ENCODE measurements around the gene SLX9.

Gene SLX9

GRCh38 chr21:44977616-44978340 lies 37.9 kb downstream of the SLX9 start:
- no peak for DNase-seq (ENCODE audit: low spot score)

GRCh38 chr21:44979687-44980561 lies 40.1 kb downstream of the SLX9 start:
- DNase-seq (ENCODE audit: low spot score): no peak

- no peak for DNase-seq (ENCODE audit: low spot score)
Measured at GRCh38 chr21:44980562-44981489, 41.0 kb downstream of the SLX9 start.

GRCh38 chr21:44982558-44983250 lies 42.9 kb downstream of the SLX9 start:
- DNase-seq (ENCODE audit: low spot score): no peak

GRCh38 chr21:44983421-44984206 lies 43.8 kb downstream of the SLX9 start:
- DNase-seq (ENCODE audit: low spot score): no peak

- peak; percentile 71 for DNase-seq (ENCODE audit: low spot score)
Measured at GRCh38 chr21:44984428-44984791, 44.6 kb downstream of the SLX9 start.

GRCh38 chr21:44984792-44985440 lies 45.1 kb downstream of the SLX9 start:
- DNase-seq (ENCODE audit: low spot score): no peak

- DNase-seq (ENCODE audit: low spot score): no peak
Measured at GRCh38 chr21:44985441-44986401, 45.9 kb downstream of the SLX9 start.

- no peak for DNase-seq (ENCODE audit: low spot score)
Measured at GRCh38 chr21:44986471-44987291, 46.9 kb downstream of the SLX9 start.

GRCh38 chr21:44987301-44987885 lies 47.6 kb downstream of the SLX9 start:
- DNase-seq (ENCODE audit: low spot score): no peak

GRCh38 chr21:44987886-44988606 lies 48.2 kb downstream of the SLX9 start:
- DNase-seq (ENCODE audit: low spot score): no peak

- DNase-seq (ENCODE audit: low spot score): no peak
Measured at GRCh38 chr21:44988607-44989536, 49.0 kb downstream of the SLX9 start.

- DNase-seq (ENCODE audit: low spot score): no peak
Measured at GRCh38 chr21:44989537-44989886, 49.7 kb downstream of the SLX9 start.

GRCh38 chr21:44989943-44990780 lies 50.3 kb downstream of the SLX9 start:
- DNase-seq (ENCODE audit: low spot score): no peak

- no peak for DNase-seq (ENCODE audit: low spot score)
Measured at GRCh38 chr21:44990921-44991320, 51.1 kb downstream of the SLX9 start.

Data from D341Med (cell line).